GM23338 (cell line): ENCODE measurements around the gene AQP10. TPM values are rescaled to one million over a fixed set of nuclear protein-coding genes. Genes with fewer than 3 reads are reported as not detected.

ENCODE experiments used
- ATAC-seq: fragments of 200-7000 bp; cut with Tn5 transposase; 3 replicates; pipeline ENCODE4 v1.9.1; 2020
- DNase-seq: peaks from one replicate; pipeline ENCODE4 v3.0.0-alpha.2; 2015; ENCODE audit warnings: low spot score
- H2AFZ ChIP-seq: fragments of 200-600 bp; sonication (generic); 2 replicates; pipeline ENCODE4 v1.8.0; 2016; ENCODE audit warnings: antibody characterized with exemption, mild to moderate bottlenecking, moderate library complexity
- H3F3A ChIP-seq: fragments of 200-600 bp; sonication (generic); replicated peaks from 2 replicates; pipeline ENCODE4 v1.8.0; 2017; ENCODE audit warnings: antibody characterized with exemption, mixed run types, low read depth
- H3K27ac ChIP-seq: fragments of 200-600 bp; sonication (generic); 2 replicates; pipeline ENCODE4 v1.6.1; 2016; ENCODE audit warnings: low read depth
- H3K27me3 ChIP-seq: fragments of 200-600 bp; sonication (generic); 2 replicates; pipeline ENCODE4 v1.8.0; 2016; ENCODE audit warnings: mild to moderate bottlenecking, mixed run types, moderate library complexity; ENCODE audit not compliant: insufficient read depth
- H3K36me3 ChIP-seq: fragments of 200-600 bp; sonication (generic); 2 replicates; pipeline ENCODE4 v1.8.0; 2016; ENCODE audit warnings: mild to moderate bottlenecking; ENCODE audit not compliant: insufficient read depth
- H3K4me1 ChIP-seq: fragments of 200-600 bp; sonication (generic); 2 replicates; pipeline ENCODE4 v1.8.0; 2016; ENCODE audit warnings: mild to moderate bottlenecking, moderate library complexity; ENCODE audit not compliant: insufficient read depth
- H3K4me2 ChIP-seq: fragments of 200-600 bp; sonication (generic); 2 replicates; pipeline ENCODE4 v1.7.1; 2017; ENCODE audit warnings: mixed run types
- H3K4me3 ChIP-seq: fragments of 200-600 bp; sonication (generic); 2 replicates; pipeline ENCODE4 v1.6.1; 2016; ENCODE audit warnings: mixed run types
- H3K79me2 ChIP-seq: fragments of 200-600 bp; sonication (generic); replicated peaks from 2 replicates; pipeline ENCODE4 v1.8.0; 2017; ENCODE audit warnings: mild to moderate bottlenecking; ENCODE audit not compliant: insufficient read depth
- H3K9me2 ChIP-seq: fragments of 200-600 bp; sonication (generic); 2 replicates; pipeline ENCODE4 v1.8.0; 2017; ENCODE audit not compliant: insufficient read depth
- H4K20me1 ChIP-seq: fragments of 200-600 bp; sonication (generic); replicated peaks from 2 replicates; pipeline ENCODE4 v1.8.0; 2017; ENCODE audit warnings: mild to moderate bottlenecking; ENCODE audit not compliant: insufficient read depth
- H3K27ac Mint-ChIP-seq: 2 replicates; pipeline ENCODE4 v1.8.0; 2020; ENCODE audit warnings: inconsistent platforms, mild to moderate bottlenecking, moderate library complexity, mixed read lengths
- H3K27me3 Mint-ChIP-seq: 3 replicates; pipeline ENCODE4 v1.8.0; 2022; ENCODE audit warnings: low read depth, mild to moderate bottlenecking, moderate library complexity, mixed read lengths, inconsistent platforms; ENCODE audit not compliant: insufficient read depth, poor library complexity
- H3K36me3 Mint-ChIP-seq: 3 replicates; pipeline ENCODE4 v1.8.0; 2021; ENCODE audit warnings: low read depth, mild to moderate bottlenecking, inconsistent platforms, moderate library complexity, mixed read lengths
- H3K4me1 Mint-ChIP-seq: 3 replicates; pipeline ENCODE4 v1.8.0; 2020; ENCODE audit warnings: mild to moderate bottlenecking, inconsistent platforms, mixed read lengths
- H3K4me3 Mint-ChIP-seq: 3 replicates; pipeline ENCODE4 v1.8.0; 2021; ENCODE audit warnings: moderate library complexity, mild to moderate bottlenecking, inconsistent platforms, mixed read lengths
- H3K9me3 Mint-ChIP-seq: 3 replicates; pipeline ENCODE4 v1.8.0; 2020; ENCODE audit warnings: moderate library complexity, mild to moderate bottlenecking, inconsistent platforms, mixed read lengths
- CREB1 ChIP-seq: fragments of 250-450 bp; sonication (Bioruptor Pico); IDR thresholded peaks from 2 replicates; pipeline ENCODE4 v1.5.0; 2020; ENCODE audit warnings: low read depth, mild to moderate bottlenecking, moderate library complexity
- CTCF ChIP-seq, 2 experiments: fragments of 200-600 bp in 1 of 2; sonication (generic) in 1 of 2; conservative IDR thresholded peaks; 2 replicates each; pipeline versions ENCODE4 v1.5.1 to v1.6.1; 2016 to 2017; ENCODE audit warnings: antibody characterized with exemption in 2 of 2, low read depth in 2 of 2, mild to moderate bottlenecking in 2 of 2, moderate library complexity in 1 of 2
- EZH2 ChIP-seq: fragments of 200-600 bp; sonication (generic); IDR thresholded peaks from one replicate; pipeline ENCODE4 v1.8.0; 2017; ENCODE audit warnings: antibody characterized with exemption, mild to moderate bottlenecking, low read depth; ENCODE audit not compliant: unreplicated experiment
- EZH2phosphoT487 ChIP-seq: fragments of 200-600 bp; sonication (generic); IDR thresholded peaks from one replicate; pipeline ENCODE4 v1.8.1; 2018; ENCODE audit warnings: antibody characterized with exemption; ENCODE audit not compliant: unreplicated experiment
- JUNB ChIP-seq: IDR thresholded peaks from one replicate; pipeline ENCODE4 v1.6.1; 2016; ENCODE audit warnings: antibody characterized with exemption; ENCODE audit not compliant: unreplicated experiment
- NANOG ChIP-seq: IDR thresholded peaks from 2 replicates; pipeline ENCODE4 v1.6.1; 2016; ENCODE audit warnings: antibody characterized with exemption, borderline replicate concordance
- POLR2AphosphoS5 ChIP-seq: IDR thresholded peaks from 2 replicates; pipeline ENCODE4 v1.6.1; 2016; ENCODE audit warnings: antibody characterized with exemption, low read depth
- STAT1 ChIP-seq: IDR thresholded peaks from one replicate; pipeline ENCODE4 v1.6.1; 2016; ENCODE audit warnings: antibody characterized with exemption; ENCODE audit not compliant: unreplicated experiment
- ZNF114 ChIP-seq: fragments of 250-450 bp; sonication (Bioruptor Pico); IDR thresholded peaks from 2 replicates; pipeline ENCODE4 v1.5.0; 2020; ENCODE audit warnings: mild to moderate bottlenecking, moderate library complexity
- ZNF331 ChIP-seq: fragments of 250-450 bp; sonication (Bioruptor Pico); IDR thresholded peaks from 2 replicates; pipeline ENCODE4 v1.5.0; 2020; ENCODE audit warnings: low read depth, mild to moderate bottlenecking, moderate library complexity
- polyA plus RNA-seq: library from polyadenylated mRNA; unstranded; fragments of >200 nt; fragmentation: Nextera tagmentation; extraction: Ambion mirVana; gene quantifications from 2 replicates; pipeline ENCODE4 v1.2.1, GENCODE V29; 2016
- total RNA-seq: library from RNA; depleted of rRNA; stranded (reverse); fragments of >200 nt; shearing (Covaris generic); gene quantifications from 2 replicates; pipeline ENCODE4 v1.2.3, GENCODE V29; 2014
- TF ChIP-seq, protein P1 (sequence below): fragments of 250-450 bp; sonication (Bioruptor Pico); IDR thresholded peaks from 2 replicates; pipeline ENCODE4 v1.5.0; 2020; ENCODE audit warnings: mild to moderate bottlenecking, moderate library complexity
- TF ChIP-seq, protein P2 (sequence below): IDR thresholded peaks from 2 replicates; pipeline ENCODE4 v1.6.1; 2016; ENCODE audit warnings: antibody characterized with exemption
- TF ChIP-seq, protein P3 (sequence below): IDR thresholded peaks from one replicate; pipeline ENCODE4 v1.6.1; 2018; ENCODE audit warnings: antibody characterized with exemption; ENCODE audit not compliant: unreplicated experiment

Gene AQP10
- total and polyA plus RNA-seq, 2 experiments from 2014 or later, result not detected

- Histone ChIP-seq H3K27ac (no peak overlapping the region), H3K36me3 (peaks cover 42% of the 10 kb centered on the region), H3K9me2 (no peaks in the 10 kb centered on the region), H3K79me2 (no peaks in the 10 kb centered on the region), H3K4me2 (no peak overlapping the region), H3K4me3 (no peak overlapping the region), H4K20me1 (peaks cover 7% of the 10 kb centered on the region), H2AFZ (no peak overlapping the region), H3K27me3 (no peaks in the 10 kb centered on the region), H3K4me1 (no peaks in the 10 kb centered on the region), H3F3A (no peaks in the 10 kb centered on the region; the same call in 1 of the 2 replicates)
- H3K27me3 Mint-ChIP-seq, result peaks cover 7% of the 10 kb centered on the region
- no peak overlapping the region for H3K27ac Mint-ChIP-seq
- ATAC-seq, result no peak
- no peak for TF ChIP-seq CREB1 (CRISPR knock-in tag)
- no peak for TF ChIP-seq STAT1
- no peak for TF ChIP-seq ZNF331
- no peak for TF ChIP-seq EZH2
- TF ChIP-seq JUNB, result no peak
- TF ChIP-seq, protein P1, sequence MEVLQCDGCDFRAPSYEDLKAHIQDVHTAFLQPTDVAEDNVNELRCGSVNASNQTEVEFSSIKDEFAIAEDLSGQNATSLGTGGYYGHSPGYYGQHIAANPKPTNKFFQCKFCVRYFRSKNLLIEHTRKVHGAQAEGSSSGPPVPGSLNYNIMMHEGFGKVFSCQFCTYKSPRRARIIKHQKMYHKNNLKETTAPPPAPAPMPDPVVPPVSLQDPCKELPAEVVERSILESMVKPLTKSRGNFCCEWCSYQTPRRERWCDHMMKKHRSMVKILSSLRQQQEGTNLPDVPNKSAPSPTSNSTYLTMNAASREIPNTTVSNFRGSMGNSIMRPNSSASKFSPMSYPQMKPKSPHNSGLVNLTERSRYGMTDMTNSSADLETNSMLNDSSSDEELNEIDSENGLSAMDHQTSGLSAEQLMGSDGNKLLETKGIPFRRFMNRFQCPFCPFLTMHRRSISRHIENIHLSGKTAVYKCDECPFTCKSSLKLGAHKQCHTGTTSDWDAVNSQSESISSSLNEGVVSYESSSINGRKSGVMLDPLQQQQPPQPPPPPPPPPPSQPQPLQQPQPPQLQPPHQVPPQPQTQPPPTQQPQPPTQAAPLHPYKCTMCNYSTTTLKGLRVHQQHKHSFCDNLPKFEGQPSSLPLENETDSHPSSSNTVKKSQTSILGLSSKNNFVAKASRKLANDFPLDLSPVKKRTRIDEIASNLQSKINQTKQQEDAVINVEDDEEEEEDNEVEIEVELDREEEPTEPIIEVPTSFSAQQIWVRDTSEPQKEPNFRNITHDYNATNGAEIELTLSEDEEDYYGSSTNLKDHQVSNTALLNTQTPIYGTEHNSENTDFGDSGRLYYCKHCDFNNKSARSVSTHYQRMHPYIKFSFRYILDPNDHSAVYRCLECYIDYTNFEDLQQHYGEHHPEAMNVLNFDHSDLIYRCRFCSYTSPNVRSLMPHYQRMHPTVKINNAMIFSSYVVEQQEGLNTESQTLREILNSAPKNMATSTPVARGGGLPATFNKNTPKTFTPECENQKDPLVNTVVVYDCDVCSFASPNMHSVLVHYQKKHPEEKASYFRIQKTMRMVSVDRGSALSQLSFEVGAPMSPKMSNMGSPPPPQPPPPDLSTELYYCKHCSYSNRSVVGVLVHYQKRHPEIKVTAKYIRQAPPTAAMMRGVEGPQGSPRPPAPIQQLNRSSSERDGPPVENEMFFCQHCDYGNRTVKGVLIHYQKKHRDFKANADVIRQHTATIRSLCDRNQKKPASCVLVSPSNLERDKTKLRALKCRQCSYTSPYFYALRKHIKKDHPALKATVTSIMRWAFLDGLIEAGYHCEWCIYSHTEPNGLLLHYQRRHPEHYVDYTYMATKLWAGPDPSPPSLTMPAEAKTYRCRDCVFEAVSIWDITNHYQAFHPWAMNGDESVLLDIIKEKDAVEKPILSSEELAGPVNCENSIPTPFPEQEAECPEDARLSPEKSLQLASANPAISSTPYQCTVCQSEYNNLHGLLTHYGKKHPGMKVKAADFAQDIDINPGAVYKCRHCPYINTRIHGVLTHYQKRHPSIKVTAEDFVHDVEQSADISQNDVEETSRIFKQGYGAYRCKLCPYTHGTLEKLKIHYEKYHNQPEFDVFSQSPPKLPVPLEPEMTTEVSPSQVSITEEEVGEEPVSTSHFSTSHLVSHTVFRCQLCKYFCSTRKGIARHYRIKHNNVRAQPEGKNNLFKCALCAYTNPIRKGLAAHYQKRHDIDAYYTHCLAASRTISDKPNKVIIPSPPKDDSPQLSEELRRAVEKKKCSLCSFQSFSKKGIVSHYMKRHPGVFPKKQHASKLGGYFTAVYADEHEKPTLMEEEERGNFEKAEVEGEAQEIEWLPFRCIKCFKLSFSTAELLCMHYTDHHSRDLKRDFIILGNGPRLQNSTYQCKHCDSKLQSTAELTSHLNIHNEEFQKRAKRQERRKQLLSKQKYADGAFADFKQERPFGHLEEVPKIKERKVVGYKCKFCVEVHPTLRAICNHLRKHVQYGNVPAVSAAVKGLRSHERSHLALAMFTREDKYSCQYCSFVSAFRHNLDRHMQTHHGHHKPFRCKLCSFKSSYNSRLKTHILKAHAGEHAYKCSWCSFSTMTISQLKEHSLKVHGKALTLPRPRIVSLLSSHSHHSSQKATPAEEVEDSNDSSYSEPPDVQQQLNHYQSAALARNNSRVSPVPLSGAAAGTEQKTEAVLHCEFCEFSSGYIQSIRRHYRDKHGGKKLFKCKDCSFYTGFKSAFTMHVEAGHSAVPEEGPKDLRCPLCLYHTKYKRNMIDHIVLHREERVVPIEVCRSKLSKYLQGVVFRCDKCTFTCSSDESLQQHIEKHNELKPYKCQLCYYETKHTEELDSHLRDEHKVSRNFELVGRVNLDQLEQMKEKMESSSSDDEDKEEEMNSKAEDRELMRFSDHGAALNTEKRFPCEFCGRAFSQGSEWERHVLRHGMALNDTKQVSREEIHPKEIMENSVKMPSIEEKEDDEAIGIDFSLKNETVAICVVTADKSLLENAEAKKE, result no peak
- TF ChIP-seq ZNF114, result no peak
- TF ChIP-seq, protein P2, sequence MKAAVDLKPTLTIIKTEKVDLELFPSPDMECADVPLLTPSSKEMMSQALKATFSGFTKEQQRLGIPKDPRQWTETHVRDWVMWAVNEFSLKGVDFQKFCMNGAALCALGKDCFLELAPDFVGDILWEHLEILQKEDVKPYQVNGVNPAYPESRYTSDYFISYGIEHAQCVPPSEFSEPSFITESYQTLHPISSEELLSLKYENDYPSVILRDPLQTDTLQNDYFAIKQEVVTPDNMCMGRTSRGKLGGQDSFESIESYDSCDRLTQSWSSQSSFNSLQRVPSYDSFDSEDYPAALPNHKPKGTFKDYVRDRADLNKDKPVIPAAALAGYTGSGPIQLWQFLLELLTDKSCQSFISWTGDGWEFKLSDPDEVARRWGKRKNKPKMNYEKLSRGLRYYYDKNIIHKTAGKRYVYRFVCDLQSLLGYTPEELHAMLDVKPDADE, result no peak
- TF ChIP-seq, protein P3, sequence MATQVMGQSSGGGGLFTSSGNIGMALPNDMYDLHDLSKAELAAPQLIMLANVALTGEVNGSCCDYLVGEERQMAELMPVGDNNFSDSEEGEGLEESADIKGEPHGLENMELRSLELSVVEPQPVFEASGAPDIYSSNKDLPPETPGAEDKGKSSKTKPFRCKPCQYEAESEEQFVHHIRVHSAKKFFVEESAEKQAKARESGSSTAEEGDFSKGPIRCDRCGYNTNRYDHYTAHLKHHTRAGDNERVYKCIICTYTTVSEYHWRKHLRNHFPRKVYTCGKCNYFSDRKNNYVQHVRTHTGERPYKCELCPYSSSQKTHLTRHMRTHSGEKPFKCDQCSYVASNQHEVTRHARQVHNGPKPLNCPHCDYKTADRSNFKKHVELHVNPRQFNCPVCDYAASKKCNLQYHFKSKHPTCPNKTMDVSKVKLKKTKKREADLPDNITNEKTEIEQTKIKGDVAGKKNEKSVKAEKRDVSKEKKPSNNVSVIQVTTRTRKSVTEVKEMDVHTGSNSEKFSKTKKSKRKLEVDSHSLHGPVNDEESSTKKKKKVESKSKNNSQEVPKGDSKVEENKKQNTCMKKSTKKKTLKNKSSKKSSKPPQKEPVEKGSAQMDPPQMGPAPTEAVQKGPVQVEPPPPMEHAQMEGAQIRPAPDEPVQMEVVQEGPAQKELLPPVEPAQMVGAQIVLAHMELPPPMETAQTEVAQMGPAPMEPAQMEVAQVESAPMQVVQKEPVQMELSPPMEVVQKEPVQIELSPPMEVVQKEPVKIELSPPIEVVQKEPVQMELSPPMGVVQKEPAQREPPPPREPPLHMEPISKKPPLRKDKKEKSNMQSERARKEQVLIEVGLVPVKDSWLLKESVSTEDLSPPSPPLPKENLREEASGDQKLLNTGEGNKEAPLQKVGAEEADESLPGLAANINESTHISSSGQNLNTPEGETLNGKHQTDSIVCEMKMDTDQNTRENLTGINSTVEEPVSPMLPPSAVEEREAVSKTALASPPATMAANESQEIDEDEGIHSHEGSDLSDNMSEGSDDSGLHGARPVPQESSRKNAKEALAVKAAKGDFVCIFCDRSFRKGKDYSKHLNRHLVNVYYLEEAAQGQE, result no peak
- TF ChIP-seq POLR2AphosphoS5, result no peak
- TF ChIP-seq EZH2phosphoT487, result no peak
- no peak for TF ChIP-seq NANOG
- TF ChIP-seq CTCF (conservative IDR thresholded peaks at IDR 0.05; ENCODE audit: low read depth in 2 of 2), result no peak
- H3K4me3 Mint-ChIP-seq, result no peak overlapping the region
- no peak for DNase-seq
- no peaks in the 10 kb centered on the region for H3K9me3 Mint-ChIP-seq
- peaks cover 73% of the 10 kb centered on the region for H3K36me3 Mint-ChIP-seq
- H3K4me1 Mint-ChIP-seq, result peaks cover 7% of the 10 kb centered on the region
These were observed 25.5 kb downstream of the AQP10 start for GRCh38 chr1:154346276-154346917.
